ENCODE data around the gene CES2. TPM values are rescaled to one million over a fixed set of nuclear protein-coding genes. Genes with fewer than 3 reads are reported as not detected.

Gene CES2
- total and polyA plus RNA-seq, 2 of the 8 experiments (the other 6 are each of a cell fraction or from before 2014, with no cell fraction given), result 8.6 to 14.7 TPM

GRCh38 chr16:66908116-66908515 is 27.2 kb upstream of the CES2 start (continued):
- TF ChIP-seq YY1 (IDR thresholded peaks at IDR 0.05; ENCODE audit: low read depth, low read length), result no peak

All from H1 (cell line).